HepG2 (cell line): ENCODE results near the gene RBM43. TPM values are rescaled to one million over a fixed set of nuclear protein-coding genes. Genes with fewer than 3 reads are reported as not detected.
A peak's percentile ranks its signal among the peaks of the same experiment; 100 is the strongest.

Source experiments
- ARNT ChIP-seq: fragments of 450-650 bp; IDR thresholded peaks from 2 replicates; pipeline ENCODE4 v1.6.1; 2017
- ARNTL ChIP-seq: sonication (generic); formaldehyde crosslinking; IDR thresholded peaks from 2 replicates; pipeline ENCODE4 v1.4.0; 2020; ENCODE audit warnings: mild to moderate bottlenecking, missing genetic modification reagents
- BORCS8-MEF2B ChIP-seq: sonication (generic); formaldehyde crosslinking; IDR thresholded peaks from 2 replicates; pipeline ENCODE4 v1.8.0; 2022; ENCODE audit warnings: mild to moderate bottlenecking, missing genetic modification reagents
- CSRNP1 ChIP-seq: sonication (generic); formaldehyde crosslinking; IDR thresholded peaks from 2 replicates; pipeline ENCODE4 v1.8.1; 2023; ENCODE audit warnings: mild to moderate bottlenecking, missing genetic modification reagents
- EP300 ChIP-seq, 3 experiments: sonication (generic) in 1 of 3; formaldehyde crosslinking in 1 of 3; IDR thresholded peaks; 2 replicates each; pipeline versions ENCODE4 v1.5.1 to v1.6.1; 2011 to 2020; ENCODE audit warnings: low read depth in 2 of 3, low read length in 2 of 3, borderline replicate concordance in 1 of 3, improper control_type of control experiment in 1 of 3, mild to moderate bottlenecking in 1 of 3, missing genetic modification reagents in 1 of 3, moderate library complexity in 1 of 3
- FOXP1 ChIP-seq, 2 experiments: fragments of 450-650 bp in 1 of 2; IDR thresholded peaks; 2 replicates each; pipeline ENCODE4 v1.6.1; 2017 to 2018; ENCODE audit warnings: antibody characterized with exemption in 1 of 2
- HDAC6 ChIP-seq: fragments of 200-600 bp; sonication (generic); IDR thresholded peaks from 2 replicates; pipeline ENCODE4 v1.7.0; 2017; ENCODE audit warnings: mild to moderate bottlenecking, antibody characterized with exemption, low read length, low read depth
- HHEX ChIP-seq: IDR thresholded peaks from 2 replicates; pipeline ENCODE4 v1.6.1; 2016; ENCODE audit warnings: control low read depth
- HNRNPL ChIP-seq: fragments of 200-400 bp; formaldehyde crosslinking; IDR thresholded peaks from 2 replicates; pipeline ENCODE4 v1.6.1; 2017; ENCODE audit warnings: mild to moderate bottlenecking, low read depth, low read length
- HOXA9 ChIP-seq: sonication (generic); formaldehyde crosslinking; IDR thresholded peaks from 2 replicates; pipeline ENCODE4 v1.8.1; 2022; ENCODE audit warnings: missing genetic modification reagents, mild to moderate bottlenecking, moderate library complexity, borderline replicate concordance
- KDM5A ChIP-seq: fragments of 200-600 bp; sonication (generic); IDR thresholded peaks from 2 replicates; pipeline ENCODE4 v1.7.0; 2018; ENCODE audit warnings: antibody characterized with exemption, mild to moderate bottlenecking, low read length, borderline replicate concordance
- KDM6A ChIP-seq: IDR thresholded peaks from 2 replicates; pipeline ENCODE4 v1.6.1; 2016; ENCODE audit warnings: low read depth
- MTF1 ChIP-seq: sonication (generic); formaldehyde crosslinking; IDR thresholded peaks from 2 replicates; pipeline ENCODE4 v1.5.0; 2020; ENCODE audit warnings: missing genetic modification reagents
- NCOA2 ChIP-seq: sonication (generic); formaldehyde crosslinking; IDR thresholded peaks from 2 replicates; pipeline ENCODE4 v1.8.0; 2022; ENCODE audit warnings: inconsistent platforms
- PHF8 ChIP-seq: sonication (generic); formaldehyde crosslinking; IDR thresholded peaks from 2 replicates; pipeline ENCODE4 v1.5.0; 2020; ENCODE audit warnings: missing genetic modification reagents
- PPARG ChIP-seq: conservative IDR thresholded peaks from 2 replicates; pipeline ENCODE4 v1.6.1; 2016; ENCODE audit warnings: missing biosample characterization, missing genetic modification reagents
- SNAI1 ChIP-seq: sonication (generic); formaldehyde crosslinking; IDR thresholded peaks from 2 replicates; pipeline ENCODE4 v1.5.0; 2020; ENCODE audit warnings: mild to moderate bottlenecking, missing genetic modification reagents, borderline replicate concordance
- SPEN ChIP-seq: sonication (generic); formaldehyde crosslinking; IDR thresholded peaks from 2 replicates; pipeline ENCODE4 v1.5.1; 2020; ENCODE audit warnings: low read depth, mild to moderate bottlenecking, missing genetic modification reagents
- STAT5B ChIP-seq: sonication (generic); formaldehyde crosslinking; IDR thresholded peaks from 2 replicates; pipeline ENCODE4 v1.4.0; 2020; ENCODE audit warnings: missing genetic modification reagents
- ZFY ChIP-seq: sonication (generic); formaldehyde crosslinking; IDR thresholded peaks from 2 replicates; pipeline ENCODE4 v1.4.0; 2020; ENCODE audit warnings: missing genetic modification reagents
- ZNF138 ChIP-seq: sonication (generic); formaldehyde crosslinking; IDR thresholded peaks from 2 replicates; pipeline ENCODE4 v1.5.0; 2020; ENCODE audit warnings: mild to moderate bottlenecking, low read depth, missing genetic modification reagents
- ZNF331 ChIP-seq: sonication (generic); formaldehyde crosslinking; IDR thresholded peaks from 2 replicates; pipeline ENCODE4 v1.4.0; 2020; ENCODE audit warnings: missing genetic modification reagents
- ZNF496 ChIP-seq: sonication (generic); formaldehyde crosslinking; IDR thresholded peaks from 2 replicates; pipeline ENCODE4 v1.8.1; 2023; ENCODE audit warnings: mild to moderate bottlenecking, moderate library complexity, missing genetic modification reagents; ENCODE audit not compliant: insufficient replicate concordance
- ZNF619 ChIP-seq: sonication (generic); formaldehyde crosslinking; IDR thresholded peaks from 2 replicates; pipeline ENCODE4 v1.4.0; 2020; ENCODE audit warnings: mild to moderate bottlenecking, missing genetic modification reagents
- ZNF703 ChIP-seq: sonication (generic); formaldehyde crosslinking; IDR thresholded peaks from 2 replicates; pipeline ENCODE4 v1.5.1; 2020; ENCODE audit warnings: missing genetic modification reagents, mild to moderate bottlenecking, moderate library complexity, borderline replicate concordance
- ZNF737 ChIP-seq: sonication (generic); formaldehyde crosslinking; IDR thresholded peaks from 2 replicates; pipeline ENCODE4 v1.5.0; 2020; ENCODE audit warnings: missing genetic modification reagents, mild to moderate bottlenecking, borderline replicate concordance
- ZNF746 ChIP-seq: sonication (generic); formaldehyde crosslinking; IDR thresholded peaks from 2 replicates; pipeline ENCODE4 v1.8.0; 2022; ENCODE audit warnings: mild to moderate bottlenecking, missing genetic modification reagents
- ZSCAN12 ChIP-seq: sonication (generic); formaldehyde crosslinking; IDR thresholded peaks from 2 replicates; pipeline ENCODE4 v1.9.0; 2021; ENCODE audit warnings: mild to moderate bottlenecking, missing genetic modification reagents
- polyA plus RNA-seq, 8 experiments: library from polyadenylated mRNA; depleted of rRNA in 3 of 8; stranded (reverse) in 7 of 8; unstranded in 1 of 8; fragments of >200 nt; fragmentation: Illumina TruSeq in 4 of 8; extraction: Trizol in 4 of 8; gene quantifications; 2 replicates each; pipeline versions ENCODE4 v1.2.1 to v1.2.3, GENCODE V29; 2011 to 2016; ENCODE audit warnings: low read depth in 4 of 8, missing spikeins in 1 of 8, mixed read lengths in 1 of 8; ENCODE audit not compliant: insufficient read depth in 1 of 8
- total RNA-seq, 5 experiments: library from RNA; depleted of rRNA; stranded (reverse); fragments of >200 nt; fragmentation: Illumina TruSeq; extraction: Trizol; gene quantifications; 2 replicates each; pipeline ENCODE4 v1.2.3, GENCODE V29; 2016; ENCODE audit warnings: low read depth in 1 of 5
- TF ChIP-seq, protein P1 (sequence below): IDR thresholded peaks from 2 replicates; pipeline ENCODE4 v1.6.1; 2016; ENCODE audit warnings: low read depth, control low read depth
- TF ChIP-seq, protein P2 (sequence below): IDR thresholded peaks from 2 replicates; pipeline ENCODE4 v1.6.1; 2016; ENCODE audit warnings: low read depth, borderline replicate concordance

Gene RBM43
- total and polyA plus RNA-seq, 2 of the 13 experiments (the other 11 are each of a cell fraction or from before 2014, with no cell fraction given) = 0.31 to 0.70 TPM

- TF ChIP-seq ARNT = no peak
- TF ChIP-seq SPEN (CRISPR knock-in tag) = 0 out of 2 replicates have a peak, but pooled peaks have one; percentile 25
- TF ChIP-seq ZSCAN12 (CRISPR knock-in tag) = no peak
- no peak for TF ChIP-seq ZNF496
- no peak for TF ChIP-seq SNAI1 (CRISPR knock-in tag)
- 0 out of 4 replicates have a peak, but pooled peaks of 1 of the 2 experiments have one; percentile 16 for TF ChIP-seq EP300 (IDR thresholded peaks at IDR 0.05; ENCODE audit: low read depth in 2 of 2, low read length in 2 of 2)
- TF ChIP-seq EP300 (CRISPR knock-in tag; IDR thresholded peaks at IDR 0.05; ENCODE audit: borderline replicate concordance) = no peak
- TF ChIP-seq PPARG (CRISPR knock-in tag) = no peak
- TF ChIP-seq HDAC6 = no peak
- TF ChIP-seq FOXP1 (IDR thresholded peaks at IDR 0.05) = no peak
- TF ChIP-seq FOXP1 (CRISPR knock-in tag; IDR thresholded peaks at IDR 0.05) = no peak
- TF ChIP-seq CSRNP1 (CRISPR knock-in tag) = no peak
- TF ChIP-seq, protein P1, sequence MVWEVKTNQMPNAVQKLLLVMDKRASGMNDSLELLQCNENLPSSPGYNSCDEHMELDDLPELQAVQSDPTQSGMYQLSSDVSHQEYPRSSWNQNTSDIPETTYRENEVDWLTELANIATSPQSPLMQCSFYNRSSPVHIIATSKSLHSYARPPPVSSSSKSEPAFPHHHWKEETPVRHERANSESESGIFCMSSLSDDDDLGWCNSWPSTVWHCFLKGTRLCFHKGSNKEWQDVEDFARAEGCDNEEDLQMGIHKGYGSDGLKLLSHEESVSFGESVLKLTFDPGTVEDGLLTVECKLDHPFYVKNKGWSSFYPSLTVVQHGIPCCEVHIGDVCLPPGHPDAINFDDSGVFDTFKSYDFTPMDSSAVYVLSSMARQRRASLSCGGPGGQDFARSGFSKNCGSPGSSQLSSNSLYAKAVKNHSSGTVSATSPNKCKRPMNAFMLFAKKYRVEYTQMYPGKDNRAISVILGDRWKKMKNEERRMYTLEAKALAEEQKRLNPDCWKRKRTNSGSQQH = no peak
- TF ChIP-seq ZNF703 = no peak
- TF ChIP-seq STAT5B (CRISPR knock-in tag) = no peak
- no peak for TF ChIP-seq NCOA2 (CRISPR knock-in tag)
- TF ChIP-seq HHEX (CRISPR knock-in tag) = no peak
- TF ChIP-seq BORCS8-MEF2B (CRISPR knock-in tag) = no peak
- TF ChIP-seq ZFY (CRISPR knock-in tag) = no peak
- no peak for TF ChIP-seq KDM5A
- TF ChIP-seq ZNF737 (CRISPR knock-in tag) = no peak
- no peak for TF ChIP-seq ZNF746 (CRISPR knock-in tag)
- TF ChIP-seq PHF8 (CRISPR knock-in tag) = no peak
- no peak for TF ChIP-seq MTF1 (CRISPR knock-in tag)
- TF ChIP-seq KDM6A = no peak
- no peak for TF ChIP-seq ZNF138 (CRISPR knock-in tag)
- TF ChIP-seq, protein P2, sequence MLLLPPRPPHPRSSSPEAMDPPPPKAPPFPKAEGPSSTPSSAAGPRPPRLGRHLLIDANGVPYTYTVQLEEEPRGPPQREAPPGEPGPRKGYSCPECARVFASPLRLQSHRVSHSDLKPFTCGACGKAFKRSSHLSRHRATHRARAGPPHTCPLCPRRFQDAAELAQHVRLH = no peak
- TF ChIP-seq ZNF619 (CRISPR knock-in tag) = no peak
- TF ChIP-seq ZNF331 = no peak
- TF ChIP-seq ARNTL (CRISPR knock-in tag) = no peak
- TF ChIP-seq HOXA9 (CRISPR knock-in tag) = no peak
- no peak for TF ChIP-seq HNRNPL
Observed at GRCh38 chr2:151264157-151264825, 2.6 kb upstream of the RBM43 start (continued).
